SU-DHL-6 (cell line): Measurements from ENCODE around the gene MRPS33.

Source experiments
- CTCF ChIP-seq: fragments of 200-600 bp; sonication (generic); IDR thresholded peaks from one replicate; pipeline ENCODE4 v1.5.1; 2017; ENCODE audit warnings: antibody characterized with exemption, mild to moderate bottlenecking, low read length, moderate library complexity; ENCODE audit not compliant: insufficient read depth, poor library complexity, severe bottlenecking
- EZH2phosphoT487 ChIP-seq: fragments of 200-600 bp; sonication (generic), shearing (Covaris generic); conservative IDR thresholded peaks from 2 replicates; pipeline ENCODE4 v1.6.1; 2018; ENCODE audit warnings: mild to moderate bottlenecking, antibody characterized with exemption, low read length, moderate library complexity, mixed read lengths

- no peak for TF ChIP-seq CTCF
- TF ChIP-seq EZH2phosphoT487, result no peak
These were observed 13.6 kb downstream of the MRPS33 start for GRCh38 chr7:141001122-141001521.
